ENCODE measurements around the gene JUP. TPM values are rescaled to one million over a fixed set of nuclear protein-coding genes. Genes with fewer than 3 reads are reported as not detected.

Gene JUP
- total RNA-seq, 1 experiment from 2014 or later, result 111 TPM

- peak; percentile 91 for DNase-seq (ENCODE audit: low read depth)
These were observed 26.1 kb upstream of the JUP start, which contains the start of gene FKBP10 for GRCh38 chr17:41812381-41813151. Gene FKBP10, plus strand, starts transcription at chr17:41813004. Its CDS starts 31 bp downstream, at chr17:41813035.

GRCh38 chr17:41811549-41812380 is 25.3 kb upstream of the JUP start, which contains the start of gene P3H4:
Gene P3H4, minus strand, starts transcription at chr17:41811949. Its CDS starts 34 bp downstream, at chr17:41811915.
- in situ Hi-C loops (cut with HindIII; ENCODE audit: low pct_unique_long_range_greater_than_20kb, low sequenced_read_pairs), result loop anchor here (25.0 kb wide), 1 partner anchor 99 kb away; the partner anchor contains the start of gene GAST
- peak; percentile 91 for DNase-seq (ENCODE audit: low read depth)

More at GRCh38 chr17:41812381-41813151, 26.1 kb upstream of the JUP start, which contains the start of gene FKBP10:
- in situ Hi-C loops (cut with HindIII; ENCODE audit: low pct_unique_long_range_greater_than_20kb, low sequenced_read_pairs), result loop anchor here (25.0 kb wide), 1 partner anchor 100 kb away; the partner anchor contains the start of gene GAST

- peak; percentile 38 for DNase-seq (ENCODE audit: low read depth)
- in situ Hi-C loops (cut with HindIII; ENCODE audit: low pct_unique_long_range_greater_than_20kb, low sequenced_read_pairs), result loop anchor here (25.0 kb wide), 1 partner anchor 99 kb away; the partner anchor contains the start of gene GAST
These were observed 24.4 kb upstream of the JUP start for GRCh38 chr17:41810659-41811548.

GRCh38 chr17:41806685-41807445 is 20.4 kb upstream of the JUP start:
- no peak for DNase-seq (ENCODE audit: low read depth)
- in situ Hi-C loops (cut with HindIII; ENCODE audit: low pct_unique_long_range_greater_than_20kb, low sequenced_read_pairs), result loop anchor here (25.0 kb wide), 1 partner anchor 95 kb away; the partner anchor contains the start of gene GAST

DNA sequence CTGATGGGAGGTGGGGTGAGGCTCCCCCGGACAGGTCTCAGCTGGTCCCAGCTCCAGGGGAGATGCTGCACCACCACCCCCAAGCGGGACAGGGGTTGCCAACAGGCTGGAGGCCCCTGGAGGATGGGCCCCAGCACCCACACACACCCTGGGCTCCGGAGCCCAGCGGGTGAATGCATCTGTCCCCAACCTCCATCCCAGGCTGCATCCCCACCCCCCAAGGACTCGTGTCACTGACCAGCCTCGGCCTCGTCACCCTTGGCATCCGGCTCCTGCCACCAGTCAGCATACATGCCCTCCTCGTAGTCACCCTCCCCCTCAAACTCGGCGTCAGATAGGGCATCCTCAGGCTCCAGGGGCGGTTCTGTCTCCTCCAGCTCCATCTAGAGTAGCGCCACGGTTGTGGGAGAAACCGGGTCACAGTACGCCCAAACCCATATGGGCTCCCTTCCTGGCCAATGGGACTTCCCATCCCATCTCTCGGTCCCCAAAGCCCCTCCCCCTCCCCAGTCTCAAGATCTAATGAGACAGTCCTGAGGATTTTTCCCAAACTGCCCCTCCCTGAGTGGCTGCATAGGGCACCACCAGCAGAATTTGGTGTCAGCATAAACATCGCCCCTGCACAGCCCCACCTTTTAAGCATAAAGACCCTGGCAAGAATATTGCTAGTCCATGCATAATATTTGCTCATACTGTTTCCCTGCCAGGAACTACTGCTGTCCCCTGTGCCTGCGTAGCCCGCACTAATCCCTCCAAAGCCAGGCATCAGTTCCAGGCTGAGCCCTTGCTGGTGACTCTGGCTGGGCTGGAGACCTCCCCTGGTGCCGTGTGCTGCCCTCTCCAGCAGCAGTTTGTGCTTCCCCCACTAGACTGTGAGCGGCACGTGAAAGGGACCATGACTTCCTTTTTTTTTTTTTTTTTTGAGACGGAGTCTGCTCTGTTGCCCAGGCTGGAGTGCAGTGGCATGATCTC is 16.8 kb upstream of the JUP start:
- in situ Hi-C loops (cut with HindIII; ENCODE audit: low pct_unique_long_range_greater_than_20kb, low sequenced_read_pairs), result loop anchor here (25.0 kb wide), 1 partner anchor 91 kb away; the partner anchor contains the start of gene GAST
- DNase-seq (ENCODE audit: low read depth), result no peak

DNA sequence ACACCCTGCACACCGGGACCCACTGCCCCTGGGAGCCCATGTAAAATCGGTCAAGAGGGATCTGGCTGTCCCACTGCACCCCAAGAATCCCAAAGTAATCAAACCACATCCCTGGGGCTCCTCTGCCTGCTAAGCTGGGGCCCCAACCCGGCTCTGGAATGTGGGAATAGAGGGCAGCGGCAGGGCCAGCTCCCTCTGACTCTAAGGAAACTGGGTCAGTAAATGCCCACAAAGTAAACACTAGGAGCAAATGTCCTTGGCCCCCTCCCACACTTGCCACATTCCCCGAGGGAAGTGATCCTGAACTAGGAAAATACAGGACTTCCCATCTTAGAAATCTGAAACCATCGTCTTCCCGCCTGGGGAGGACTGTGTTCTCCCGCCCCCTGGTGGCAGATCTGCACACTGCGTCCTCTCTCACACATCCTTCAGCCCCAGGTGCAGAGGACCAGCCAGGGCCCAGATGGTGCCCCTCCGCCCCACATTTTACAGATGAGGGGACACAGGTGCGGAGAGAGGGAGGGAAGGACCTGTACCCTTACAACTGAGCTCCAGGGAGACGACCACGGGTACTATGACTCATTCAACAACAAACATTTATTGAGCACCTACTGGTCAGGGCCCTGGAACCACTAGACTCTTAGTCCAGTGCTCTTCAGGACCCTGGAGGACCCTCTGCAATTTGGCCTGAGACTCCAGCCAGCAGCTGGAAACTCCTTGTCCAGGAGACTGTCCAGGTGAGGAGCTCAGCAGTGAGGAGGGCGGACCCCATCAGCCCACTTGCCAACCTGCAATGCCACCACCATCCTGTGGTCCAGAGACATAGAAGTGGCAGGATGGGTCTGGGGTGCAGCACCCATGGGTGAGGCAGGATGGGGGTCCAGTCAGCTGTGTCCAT is 15.1 kb upstream of the JUP start:
- peak; percentile 95 for DNase-seq (ENCODE audit: low read depth)
- in situ Hi-C loops (cut with HindIII; ENCODE audit: low pct_unique_long_range_greater_than_20kb, low sequenced_read_pairs), result loop anchor here (25.0 kb wide), 1 partner anchor 89 kb away; the partner anchor contains the start of gene GAST

DNA sequence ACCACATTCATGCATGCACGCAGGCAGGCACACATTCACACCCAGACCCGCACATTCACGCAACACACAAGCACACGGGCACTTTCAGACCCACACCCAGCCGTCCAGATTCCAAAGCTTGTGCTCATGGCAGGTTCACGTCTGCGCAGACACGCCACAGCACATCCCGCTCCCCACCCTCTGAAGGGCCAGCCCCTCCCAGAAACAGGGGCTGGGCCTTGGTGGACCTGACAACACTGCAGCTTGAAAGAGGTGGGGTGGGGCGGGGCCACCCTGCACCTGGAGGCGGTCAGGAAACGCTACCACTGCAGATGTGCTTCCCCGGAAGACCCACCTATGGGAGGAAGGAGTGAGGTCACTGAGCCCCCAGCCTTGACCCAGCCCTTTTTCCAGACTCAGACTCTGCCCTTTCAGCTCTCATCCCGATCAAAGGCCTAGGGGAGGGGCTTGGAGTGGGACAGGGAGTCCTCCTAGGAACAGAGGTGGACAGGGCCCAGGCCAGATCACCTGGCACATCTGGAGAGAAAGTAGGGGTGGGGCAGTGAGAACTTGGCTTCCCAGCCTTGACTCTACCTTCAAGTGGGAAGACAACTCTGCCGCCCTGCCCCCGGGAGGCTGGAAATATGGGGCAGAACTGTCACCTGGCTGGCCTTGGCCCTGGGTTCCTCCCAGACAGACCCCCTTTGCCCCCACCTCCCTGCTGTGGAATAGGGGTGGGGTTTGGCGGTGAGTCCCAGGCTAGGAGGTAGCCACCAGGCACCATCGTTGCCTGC is 14.3 kb upstream of the JUP start:
- in situ Hi-C loops (cut with HindIII; ENCODE audit: low pct_unique_long_range_greater_than_20kb, low sequenced_read_pairs), result loop anchor here (25.0 kb wide), 1 partner anchor 88 kb away; the partner anchor contains the start of gene GAST
- peak; percentile 96 for DNase-seq (ENCODE audit: low read depth)

DNA sequence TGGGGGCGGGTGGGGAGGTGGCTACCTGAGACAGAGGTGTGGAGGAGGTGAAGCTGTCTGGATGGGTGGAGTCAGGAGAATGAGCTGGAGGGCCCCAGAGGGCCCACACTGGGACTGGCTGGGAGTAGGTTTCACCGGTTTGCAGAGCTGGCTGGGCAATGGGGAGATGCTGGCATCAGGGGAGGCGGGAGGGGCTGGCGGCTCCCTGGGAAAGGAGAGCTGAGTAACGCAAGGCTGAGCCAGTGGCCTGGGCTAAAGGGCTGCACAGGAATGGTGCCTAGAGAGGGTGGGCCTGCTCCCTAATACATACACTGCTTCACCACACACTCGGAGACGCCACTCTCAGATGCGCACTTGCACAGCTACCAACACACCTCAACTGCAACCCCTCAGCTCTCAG is 12.9 kb upstream of the JUP start:
- in situ Hi-C loops (cut with HindIII; ENCODE audit: low pct_unique_long_range_greater_than_20kb, low sequenced_read_pairs), result no loop called here
- no peak for DNase-seq (ENCODE audit: low read depth)

DNA sequence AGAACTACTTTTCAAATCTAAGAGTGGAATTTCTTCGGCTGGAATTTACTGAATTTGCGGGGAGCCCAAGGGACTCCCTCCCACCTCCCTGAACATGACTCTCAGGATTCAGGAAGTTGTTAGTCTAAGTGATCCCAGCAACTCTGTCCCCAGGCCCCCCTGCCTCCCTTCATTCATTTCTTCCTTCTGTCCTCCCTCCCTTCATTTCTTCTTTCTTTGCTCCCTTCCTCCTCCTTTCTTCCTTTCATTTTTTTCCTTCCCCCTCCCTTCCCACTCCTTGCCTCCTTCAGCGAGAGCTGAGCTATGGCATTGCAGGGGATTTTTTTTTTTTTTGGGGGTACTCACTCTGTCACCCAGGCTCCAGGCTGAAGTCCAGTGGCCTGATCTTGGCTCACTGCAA is 10.9 kb upstream of the JUP start:
- DNase-seq (ENCODE audit: low read depth), result no peak
- in situ Hi-C loops (cut with HindIII; ENCODE audit: low pct_unique_long_range_greater_than_20kb, low sequenced_read_pairs), result no loop called here

GRCh38 chr17:41796121-41796895 is 9.8 kb upstream of the JUP start:
- in situ Hi-C loops (cut with HindIII; ENCODE audit: low pct_unique_long_range_greater_than_20kb, low sequenced_read_pairs), result no loop called here

DNA sequence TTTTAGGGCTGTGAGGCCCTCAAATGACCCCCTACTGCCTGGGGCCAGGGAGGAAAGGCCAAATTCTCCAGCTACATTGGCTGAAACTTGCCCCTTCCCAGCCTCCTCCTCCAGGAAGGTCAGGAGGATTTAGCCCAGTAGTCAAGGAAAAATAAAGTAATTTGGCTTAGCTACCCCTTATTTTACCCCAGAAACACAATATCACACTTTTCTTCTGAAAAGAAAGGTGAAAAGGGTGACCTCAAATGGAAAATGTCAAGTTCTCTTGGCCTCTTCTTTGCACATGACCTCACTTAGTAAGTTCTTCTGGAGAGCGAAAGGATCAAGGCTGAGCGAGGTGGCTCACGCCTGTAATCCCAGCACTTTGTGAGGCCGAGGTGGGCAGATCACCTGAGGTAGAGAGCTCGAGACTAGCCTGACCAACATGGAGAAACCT is 8.0 kb upstream of the JUP start:
- in situ Hi-C loops (cut with HindIII; ENCODE audit: low pct_unique_long_range_greater_than_20kb, low sequenced_read_pairs), result no loop called here

More at GRCh38 chr17:41796121-41796895, 9.8 kb upstream of the JUP start:
- no peak for DNase-seq (ENCODE audit: low read depth)

DNA sequence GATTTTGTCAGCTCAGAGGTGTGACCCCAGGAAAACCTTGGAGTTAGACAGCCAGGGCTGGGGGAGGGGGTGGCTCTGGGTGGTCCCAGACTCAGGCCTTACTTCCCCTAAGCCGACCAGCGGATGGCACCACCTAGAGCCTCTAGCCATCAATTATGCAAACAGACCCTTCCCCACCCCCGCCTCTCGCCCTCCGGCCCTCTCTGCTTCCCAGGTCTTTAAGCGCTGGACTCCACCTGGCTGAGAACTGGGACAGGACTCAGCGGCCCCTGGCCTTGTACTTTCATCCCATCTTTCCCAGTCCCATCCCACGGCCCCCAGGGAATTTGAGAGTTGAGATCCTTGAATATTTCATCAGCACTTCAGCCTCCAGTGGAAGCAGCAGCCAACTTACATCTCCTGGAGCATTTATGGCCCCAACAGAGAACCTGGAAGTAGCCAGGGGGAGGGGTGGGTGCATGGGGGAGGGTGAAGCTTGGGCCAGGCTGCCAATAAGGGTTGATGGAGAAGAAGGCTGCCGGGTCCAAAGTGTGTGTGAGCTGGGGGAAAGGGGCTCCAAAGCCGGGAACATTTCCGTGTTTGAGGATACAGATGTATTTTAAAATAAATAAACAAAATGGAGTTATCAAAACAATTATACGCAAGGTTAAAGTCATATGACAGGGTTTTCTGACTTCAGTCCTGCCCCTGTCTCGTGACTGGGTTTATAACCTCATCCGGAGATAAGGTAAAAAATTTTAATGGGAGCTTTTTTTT is 7.5 kb upstream of the JUP start:
- peak; percentile 68 for DNase-seq (ENCODE audit: low read depth)

More for the DNA sequence above, 8.0 kb upstream of the JUP start:
- DNase-seq (ENCODE audit: low read depth), result no peak

More for the DNA sequence above, 7.5 kb upstream of the JUP start:
- in situ Hi-C loops (cut with HindIII; ENCODE audit: low pct_unique_long_range_greater_than_20kb, low sequenced_read_pairs), result no loop called here

Data from Caki2 (cell line).